Stimulated activated CD4-positive, alpha-beta T cell treated with anti-CD3 and anti-CD28 coated beads, Interleukin-1b, Interleukin-23, amount 100 ng/mL, for 4 hours (primary cell): ENCODE results near the gene OR51G2.

ENCODE experiments used
- DNase-seq, 2 donors: peaks; one replicate each; pipeline ENCODE4 v3.0.0-alpha.2; 2020; ENCODE audit warnings: low read depth in 2 of 2

OR51G2 gene

GRCh38 chr11:4865855-4866254 lies 53.3 kb downstream of the OR51G2 start:
- DNase-seq = no peak

- DNase-seq = no peak
Observed at GRCh38 chr11:4863876-4864275, 55.3 kb downstream of the OR51G2 start.
